HG03175 (cell line): ENCODE measurements around the gene MLST8.

Experiments used
- ATAC-seq: cut with Tn5 transposase; IDR thresholded peaks from one replicate; pipeline ENCODE4 v1.9.1; 2021; ENCODE audit warnings: mild to moderate bottlenecking, moderate library complexity; ENCODE audit not compliant: unreplicated experiment

The MLST8 gene

DNA sequence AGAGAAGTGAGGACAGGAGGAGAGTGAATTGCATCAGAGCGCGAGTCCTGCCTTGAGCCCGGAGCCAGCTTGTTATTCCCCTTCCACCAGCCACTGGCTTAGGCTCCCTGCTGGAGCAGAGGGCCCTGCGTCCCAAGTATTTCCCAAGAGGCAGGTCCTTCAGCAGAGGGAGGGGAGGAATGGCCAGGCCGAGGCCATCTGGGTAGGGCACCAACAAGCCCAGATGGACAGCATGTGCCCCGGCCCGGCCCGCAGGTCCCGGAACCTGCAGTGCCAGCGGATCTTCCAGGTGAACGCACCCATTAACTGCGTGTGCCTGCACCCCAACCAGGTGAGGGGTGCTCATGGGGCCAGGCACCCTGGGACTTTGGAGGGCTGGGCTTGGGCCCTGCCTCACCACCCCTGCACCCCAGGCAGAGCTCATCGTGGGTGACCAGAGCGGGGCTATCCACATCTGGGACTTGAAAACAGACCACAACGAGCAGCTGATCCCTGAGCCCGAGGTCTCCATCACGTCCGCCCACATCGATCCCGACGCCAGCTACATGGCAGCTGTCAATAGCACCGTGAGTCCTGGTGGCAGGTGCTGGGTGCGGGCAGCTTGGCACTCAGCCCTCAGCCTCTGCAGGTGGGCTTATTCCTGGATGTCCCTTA is 1.7 kb downstream of the MLST8 start:
- no peak for ATAC-seq

DNA sequence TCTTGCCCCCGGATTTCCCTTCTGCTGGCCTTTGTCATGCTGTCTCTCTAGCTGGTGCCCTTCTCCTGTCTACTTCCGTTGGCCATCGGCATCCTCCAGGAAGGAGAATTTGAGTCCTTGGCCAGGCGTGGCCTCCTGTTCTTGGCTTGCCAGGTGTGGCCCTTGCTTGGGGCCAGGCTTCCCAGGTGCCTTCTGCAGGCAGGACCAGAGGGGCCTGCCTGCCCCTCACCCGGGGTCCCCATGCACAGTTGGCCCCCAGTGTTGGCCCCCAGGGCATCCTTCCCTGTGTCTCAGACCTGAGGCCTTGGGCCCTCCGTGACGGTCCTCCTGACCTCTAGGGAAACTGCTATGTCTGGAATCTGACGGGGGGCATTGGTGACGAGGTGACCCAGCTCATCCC is 2.6 kb downstream of the MLST8 start:
- no peak for ATAC-seq

DNA sequence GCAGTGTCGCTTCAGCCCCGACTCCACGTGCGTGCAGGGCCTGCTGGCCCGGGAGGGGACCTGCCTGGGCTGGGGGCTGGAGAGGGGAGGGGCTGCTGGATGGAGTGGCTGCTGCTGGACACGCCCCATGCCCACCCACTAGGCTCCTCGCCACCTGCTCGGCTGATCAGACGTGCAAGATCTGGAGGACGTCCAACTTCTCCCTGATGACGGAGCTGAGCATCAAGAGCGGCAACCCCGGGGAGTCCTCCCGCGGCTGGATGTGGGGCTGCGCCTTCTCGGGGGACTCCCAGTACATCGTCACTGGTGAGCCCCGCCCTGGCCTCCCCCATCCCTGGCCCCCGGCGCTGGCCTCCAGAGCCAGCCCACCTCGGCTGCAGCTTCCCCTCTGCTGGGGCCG is 3.1 kb downstream of the MLST8 start:
- ATAC-seq, result no peak

DNA sequence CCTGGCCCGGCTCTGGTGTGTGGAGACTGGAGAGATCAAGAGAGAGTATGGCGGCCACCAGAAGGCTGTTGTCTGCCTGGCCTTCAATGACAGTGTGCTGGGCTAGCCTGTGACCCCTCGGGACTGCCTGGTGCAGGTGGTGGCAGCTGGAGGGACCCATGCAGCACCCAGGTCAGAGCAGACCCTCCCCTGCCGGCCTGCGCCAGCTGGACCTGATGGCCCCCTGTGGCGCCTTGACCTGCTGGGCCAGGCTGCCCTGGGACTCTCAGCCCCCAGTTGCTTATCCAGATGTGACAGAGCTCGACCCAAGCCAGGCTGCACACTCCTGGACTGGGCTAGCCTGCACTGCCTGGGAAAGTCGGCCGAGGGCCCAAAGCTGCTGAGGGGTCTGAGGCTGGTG is 3.5 kb downstream of the MLST8 start:
- ATAC-seq, result no peak

DNA sequence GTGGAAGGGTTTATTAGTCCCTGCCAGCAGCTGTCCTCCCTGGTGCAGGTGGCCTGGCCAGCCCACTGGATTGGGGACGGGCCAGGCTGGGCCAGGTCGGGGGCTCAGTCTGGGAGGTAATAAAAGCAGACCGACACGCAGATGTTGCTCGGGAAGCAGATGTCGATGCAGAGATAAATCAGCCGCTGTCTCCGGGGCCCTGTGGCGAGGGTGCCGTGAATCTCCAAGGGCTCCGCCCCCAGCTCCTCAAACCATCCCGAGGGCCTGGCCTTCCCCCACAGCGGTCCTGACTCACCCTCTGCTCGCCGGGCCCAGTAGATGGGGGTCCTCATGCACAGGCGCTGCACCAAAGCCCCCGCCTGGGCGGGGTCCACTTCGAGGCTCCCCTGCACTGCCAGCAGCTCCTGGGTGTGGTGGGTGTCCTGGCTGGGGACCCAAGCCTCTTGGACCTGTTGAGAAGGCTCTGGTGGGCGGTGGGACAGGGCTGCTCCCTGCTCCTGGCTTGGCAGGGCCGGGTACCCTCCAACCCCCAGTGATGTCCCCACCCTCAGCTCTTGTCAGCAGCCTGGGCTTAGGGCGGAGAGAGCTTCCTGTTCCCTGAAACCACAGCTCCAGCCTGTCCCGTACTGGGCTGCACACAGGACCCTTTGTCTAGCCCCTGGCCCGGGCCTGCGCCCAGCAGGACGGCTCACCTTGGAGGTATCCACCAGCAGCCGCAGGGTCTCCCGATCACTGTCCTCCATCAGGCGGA is 4.2 kb downstream of the MLST8 start:
- ATAC-seq, result no peak

DNA sequence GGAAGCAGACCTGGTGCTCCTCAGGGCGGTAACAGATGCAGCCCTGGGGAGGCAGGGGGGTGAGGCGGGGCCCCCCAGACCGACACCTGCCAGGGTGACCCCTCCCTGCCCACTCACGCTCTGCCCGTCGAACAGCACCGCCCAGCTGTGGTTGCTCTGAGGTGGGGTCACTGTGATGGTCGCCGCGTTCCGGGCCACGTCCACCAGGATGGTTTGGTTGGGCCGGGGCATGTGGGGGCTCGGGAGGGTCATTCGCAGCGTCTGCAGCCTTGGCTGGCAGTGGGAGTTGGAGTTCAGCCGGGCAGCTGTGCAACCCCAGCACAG is 4.7 kb downstream of the MLST8 start:
- no peak for ATAC-seq

DNA sequence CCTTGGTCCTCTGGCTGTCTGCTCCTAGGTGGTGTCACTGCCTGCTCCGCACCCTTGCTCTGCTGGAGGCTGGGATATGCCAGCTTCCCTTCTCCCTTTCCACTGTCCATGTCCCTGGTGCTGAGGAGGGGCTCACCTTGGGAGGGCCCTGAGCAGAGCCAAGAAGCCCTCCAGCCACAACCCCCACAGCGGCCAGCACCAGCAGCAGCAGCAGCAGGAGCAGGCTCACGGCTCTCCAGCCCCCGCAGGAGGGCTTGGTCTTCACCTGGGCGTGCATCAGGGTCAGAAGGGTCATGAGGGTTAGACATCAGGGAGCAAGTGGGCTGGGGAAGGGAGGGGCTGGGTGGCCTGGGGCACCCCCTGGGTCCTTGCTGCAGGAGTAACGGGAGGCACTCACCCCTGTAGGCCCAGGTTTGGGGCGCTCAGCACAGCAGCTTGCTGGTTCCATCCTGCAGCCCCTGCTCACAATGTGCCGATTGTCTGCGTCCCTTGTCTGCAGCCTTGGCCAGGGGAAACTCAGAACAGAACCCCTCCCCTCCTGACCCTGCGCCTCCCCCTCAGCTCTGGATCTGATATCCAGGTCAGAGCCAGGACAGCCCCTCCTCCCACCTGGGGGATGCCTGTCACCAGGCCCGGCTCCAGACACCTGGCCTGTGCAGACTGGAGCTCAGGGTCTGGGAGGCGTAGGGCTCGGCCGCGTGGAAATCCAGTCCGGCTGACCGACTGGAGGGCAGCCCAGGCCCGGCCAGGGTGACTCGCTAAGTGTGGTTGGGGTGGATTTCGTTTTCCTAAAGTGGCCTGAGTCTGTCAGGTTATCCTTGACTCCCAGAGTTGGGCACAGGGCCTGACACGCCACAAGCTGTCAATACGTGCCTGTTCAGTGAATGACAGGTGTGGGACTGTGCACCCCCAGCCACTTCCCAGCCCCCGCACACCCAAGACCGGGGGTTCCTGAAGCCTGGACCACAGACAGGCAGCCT is 5.4 kb downstream of the MLST8 start, which contains the start of gene BRICD5:
TSS of gene BRICD5 (minus strand) at position 478 of the 980 bp plus-strand sequence. CDS start at position 448, 30 bp downstream.
- ATAC-seq, result no peak

DNA sequence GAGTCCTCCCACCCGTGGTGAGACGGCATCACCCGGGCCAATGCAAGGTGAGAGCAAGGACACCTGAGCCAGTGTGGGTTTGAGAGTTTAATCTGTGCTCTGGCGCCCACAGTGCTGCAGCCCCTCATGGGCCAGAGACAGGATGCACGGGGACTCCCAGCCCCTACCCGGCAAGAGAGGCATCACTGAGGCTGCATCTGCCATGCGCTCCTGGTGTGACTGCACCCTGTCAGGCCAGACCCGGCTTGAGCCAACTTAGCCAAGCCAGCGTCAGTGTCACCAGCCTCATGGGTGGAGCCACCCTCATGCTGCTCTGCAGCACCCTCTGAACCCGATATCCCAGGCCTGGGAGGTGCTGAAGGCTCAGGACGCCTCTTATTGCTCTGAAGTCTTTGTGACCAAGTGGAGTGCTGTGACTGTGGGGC is 6.7 kb downstream of the MLST8 start:
- ATAC-seq, result no peak

DNA sequence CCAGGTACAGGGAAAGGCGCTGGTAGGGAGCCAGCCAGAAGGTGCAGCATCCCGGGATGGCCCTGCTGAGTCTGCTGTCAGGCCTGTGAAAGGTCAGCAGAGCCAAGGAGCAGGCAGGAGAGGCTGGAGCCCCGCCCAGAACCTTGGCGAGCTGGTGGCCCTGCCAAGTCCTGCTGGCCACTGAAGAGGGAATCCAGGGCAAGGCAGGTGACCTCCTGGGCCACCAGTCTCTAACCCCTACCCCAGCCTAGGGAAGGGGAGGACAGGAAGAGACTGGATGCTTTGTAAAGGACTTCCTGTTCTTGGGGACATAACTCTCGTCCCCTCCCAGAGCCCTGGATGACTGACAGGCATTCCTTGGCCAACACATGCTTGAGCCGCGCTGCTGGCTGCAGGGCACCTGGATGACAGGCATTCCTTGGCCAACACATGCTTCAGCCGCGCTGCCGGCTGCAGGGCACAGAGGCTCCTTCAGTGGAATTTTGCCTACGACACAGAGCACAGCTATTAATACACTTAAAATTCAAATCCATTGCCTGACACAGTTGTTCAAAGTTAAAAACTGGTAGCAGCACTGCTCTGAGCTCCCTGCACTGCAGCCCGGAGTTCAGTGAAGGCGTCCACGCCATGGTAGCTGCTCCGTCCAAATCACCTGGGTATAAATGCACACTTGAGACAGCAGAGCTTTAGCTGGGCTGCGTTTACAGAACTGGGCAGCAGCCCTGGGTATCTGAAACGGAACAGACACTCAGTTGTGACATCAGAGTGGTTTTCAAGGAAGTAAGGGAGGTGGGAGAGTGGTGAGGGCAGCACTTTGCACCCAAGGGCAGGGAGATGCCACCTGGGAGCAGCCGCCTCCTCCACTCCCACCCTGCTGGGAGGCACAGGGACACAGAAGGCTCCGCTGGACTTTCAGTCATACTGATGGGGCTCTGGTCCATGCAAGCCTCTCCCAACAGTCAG is 7.4 kb downstream of the MLST8 start:
- no peak for ATAC-seq

DNA sequence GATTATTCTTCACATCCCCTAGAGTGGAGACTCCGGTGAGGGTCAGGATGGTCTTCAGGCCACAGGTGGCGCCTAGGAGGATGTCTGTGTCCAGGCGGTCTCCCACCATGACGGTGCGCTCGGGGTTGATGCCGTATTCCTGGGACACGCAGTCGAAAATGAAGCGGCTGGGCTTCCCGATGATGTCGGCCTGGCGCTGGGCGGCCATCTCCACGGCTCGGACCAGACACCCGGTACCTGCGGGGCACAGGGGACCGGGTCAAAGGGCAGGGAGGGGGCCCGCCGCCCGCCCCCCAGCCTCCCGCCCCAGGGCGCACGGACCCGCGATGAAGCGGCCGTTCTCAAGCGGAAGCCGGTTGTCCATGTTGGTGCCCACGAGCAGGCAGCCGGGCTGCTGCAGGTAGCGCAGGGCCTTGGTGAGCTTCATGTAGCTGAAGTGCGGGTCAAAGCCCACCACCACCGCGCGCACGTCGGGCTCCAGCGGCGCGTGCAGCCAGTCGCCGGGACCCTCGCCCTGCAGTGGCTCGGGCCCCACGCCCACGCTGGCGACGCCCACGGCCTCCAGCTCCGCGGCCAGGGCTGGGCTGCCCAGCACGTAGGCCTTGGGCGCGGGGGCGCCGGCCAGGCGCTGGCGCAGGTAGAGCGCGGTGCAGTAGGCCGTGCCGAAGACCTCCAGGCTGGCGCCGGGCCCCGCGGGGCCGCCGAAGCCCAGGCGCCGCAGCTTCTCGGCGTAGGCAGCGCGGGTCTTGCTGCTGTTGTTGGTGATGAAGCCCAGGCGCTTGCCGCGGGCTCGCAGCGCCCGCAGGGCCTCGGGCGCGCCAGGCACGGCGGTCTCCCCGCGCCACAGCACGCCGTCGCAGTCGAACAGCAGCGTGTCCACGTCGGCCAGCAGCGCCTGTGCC is 8.8 kb downstream of the MLST8 start:
- ATAC-seq, result peak; percentile 3

DNA sequence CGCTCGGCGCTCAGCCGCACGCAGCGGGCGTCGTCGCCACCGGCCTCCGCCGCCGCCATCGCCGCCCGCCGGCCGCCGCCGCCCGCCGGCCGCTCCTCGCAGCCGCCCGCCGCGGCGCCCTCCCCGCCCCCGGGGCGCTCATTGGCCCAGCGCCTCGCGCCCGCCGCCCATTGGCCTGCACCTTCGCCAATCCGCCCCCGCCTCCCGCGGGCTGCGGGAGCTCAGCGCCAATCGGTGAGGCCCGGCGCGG is 9.4 kb downstream of the MLST8 start, which contains the start of gene PGP:
TSS of gene PGP (minus strand) at position 122 of the 250 bp plus-strand sequence. CDS start at position 59, 63 bp downstream.
- peak; percentile 89 for ATAC-seq

DNA sequence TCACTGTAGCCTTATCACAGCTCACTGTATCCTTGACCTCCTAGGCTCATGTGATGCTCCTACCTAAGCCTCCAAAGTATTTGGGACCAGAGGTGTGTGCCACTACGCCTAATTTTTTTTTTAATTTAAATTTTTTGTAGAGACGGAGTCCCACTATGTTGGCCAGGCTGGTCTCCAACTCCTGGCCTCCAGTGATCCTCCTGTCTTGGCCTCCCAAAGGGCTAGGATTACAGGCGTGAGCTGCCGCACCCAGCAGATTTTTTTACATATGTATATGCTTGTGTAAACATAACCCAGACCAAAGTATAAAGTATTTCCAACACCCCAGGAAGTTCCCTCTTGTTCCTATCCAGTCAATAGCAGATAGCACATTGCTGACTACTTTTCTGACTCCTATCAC is 11.1 kb downstream of the MLST8 start:
- no peak for ATAC-seq

DNA sequence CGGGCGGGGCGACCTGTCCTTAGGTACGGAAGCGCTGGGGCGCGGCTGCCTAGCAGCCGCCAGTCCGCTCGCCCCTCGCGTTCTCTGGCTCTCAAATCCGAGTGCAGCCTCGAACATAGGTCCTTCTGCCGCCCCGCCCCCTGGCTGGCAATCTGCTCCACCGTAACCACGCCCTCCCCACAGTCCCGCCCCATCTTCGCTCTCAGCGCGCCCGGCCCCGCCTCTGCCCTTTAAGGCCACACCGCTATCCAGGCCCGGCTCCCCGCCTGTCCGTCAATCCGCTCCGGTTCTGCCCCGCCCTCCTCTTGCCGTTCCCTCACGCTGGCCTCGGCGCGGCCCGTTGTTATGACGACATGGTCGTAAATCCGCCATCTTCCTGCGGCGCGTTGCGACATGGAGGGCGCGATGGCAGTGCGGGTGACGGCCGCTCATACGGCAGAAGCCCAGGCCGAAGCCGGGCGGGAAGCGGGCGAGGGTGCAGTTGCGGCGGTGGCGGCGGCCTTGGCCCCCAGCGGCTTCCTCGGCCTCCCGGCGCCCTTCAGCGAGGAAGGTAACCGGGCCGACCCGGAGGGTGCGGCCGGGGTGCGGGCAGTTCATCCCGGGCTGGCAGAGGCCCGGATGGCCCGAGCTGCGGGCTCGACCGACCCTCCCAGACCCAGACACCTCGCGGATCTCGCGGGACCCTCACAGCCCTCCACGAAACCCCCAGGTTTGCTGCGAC is 18.1 kb downstream of the MLST8 start, which contains the start of gene E4F1:
TSS of gene E4F1 (plus strand) at position 371 of the 721 bp plus-strand sequence. CDS start at position 394, 23 bp downstream.
- ATAC-seq, result peak; percentile 98

DNA sequence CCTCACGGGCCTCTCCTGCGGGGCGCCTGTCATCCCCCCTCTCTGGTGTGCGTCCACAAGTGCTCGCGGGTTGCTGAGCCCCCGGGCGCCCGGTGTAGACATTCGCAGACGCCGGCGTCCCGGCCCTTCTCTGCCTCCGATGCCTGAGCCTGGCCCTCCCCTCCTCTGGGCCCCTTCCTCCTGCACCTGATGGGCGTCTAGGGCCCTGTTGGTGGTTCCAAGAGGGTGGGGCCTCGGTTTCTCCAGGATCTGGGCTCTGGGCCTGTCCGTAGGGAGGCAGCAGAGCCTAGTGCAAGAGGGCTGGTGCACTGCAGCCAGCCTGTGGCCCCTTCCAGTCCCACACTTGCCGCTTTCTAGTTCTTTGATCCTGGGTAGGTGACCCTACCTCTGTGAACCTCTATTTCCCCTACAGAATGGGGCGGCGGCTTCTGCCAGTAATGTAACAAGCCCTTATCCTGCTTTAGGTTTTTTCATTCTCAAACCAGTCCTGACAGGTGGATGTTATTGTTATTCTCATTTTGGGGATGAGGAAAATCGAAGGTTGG is 18.8 kb downstream of the MLST8 start:
- ATAC-seq, result peak; percentile 14

DNA sequence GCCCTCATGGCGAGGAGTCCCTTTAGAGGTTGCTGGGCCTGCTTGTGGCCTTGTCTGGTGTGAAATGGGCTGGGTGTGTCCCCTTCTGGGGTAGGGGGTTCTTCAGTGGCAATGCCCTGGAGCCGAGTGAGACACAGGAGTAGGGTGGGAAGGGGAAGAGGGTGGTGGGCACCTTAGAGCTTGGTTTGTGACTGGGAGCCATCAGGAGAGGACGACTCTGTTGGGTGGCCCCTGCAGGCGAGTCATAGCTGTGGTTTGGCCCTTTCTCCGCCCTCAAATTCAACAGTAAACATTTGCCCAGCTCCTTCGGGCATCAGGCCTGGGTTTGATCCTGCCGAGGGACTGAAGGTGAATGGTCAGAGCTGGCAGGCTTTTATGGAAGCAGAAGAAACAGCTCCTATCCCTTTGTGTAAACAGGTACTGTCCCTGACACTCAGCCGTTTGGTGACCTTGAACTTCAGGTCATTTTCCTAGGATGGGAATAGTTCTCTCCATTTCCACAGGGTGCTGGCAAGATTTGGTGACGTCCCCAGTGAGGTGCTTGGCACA is 21.1 kb downstream of the MLST8 start:
- ATAC-seq, result no peak

DNA sequence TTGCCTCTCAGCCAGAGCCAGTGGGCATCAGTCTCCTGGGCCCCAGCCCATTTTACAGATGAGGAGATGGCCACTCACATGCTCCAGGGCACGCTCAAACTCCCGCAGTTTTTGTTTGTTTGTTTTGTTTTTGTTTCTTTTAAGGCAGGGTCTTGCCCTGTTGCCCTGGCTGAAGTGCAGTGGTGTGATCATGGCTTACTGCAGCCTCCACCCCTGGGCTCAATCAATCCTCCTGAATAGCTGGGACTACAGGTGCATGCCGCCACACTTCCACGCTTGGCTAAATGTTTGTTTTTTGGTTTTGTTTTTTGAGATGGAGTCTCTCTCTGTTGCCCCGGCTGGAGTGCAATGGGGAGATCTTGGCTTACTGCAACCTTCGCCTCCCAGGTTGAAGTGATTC is 21.7 kb downstream of the MLST8 start:
- no peak for ATAC-seq

DNA sequence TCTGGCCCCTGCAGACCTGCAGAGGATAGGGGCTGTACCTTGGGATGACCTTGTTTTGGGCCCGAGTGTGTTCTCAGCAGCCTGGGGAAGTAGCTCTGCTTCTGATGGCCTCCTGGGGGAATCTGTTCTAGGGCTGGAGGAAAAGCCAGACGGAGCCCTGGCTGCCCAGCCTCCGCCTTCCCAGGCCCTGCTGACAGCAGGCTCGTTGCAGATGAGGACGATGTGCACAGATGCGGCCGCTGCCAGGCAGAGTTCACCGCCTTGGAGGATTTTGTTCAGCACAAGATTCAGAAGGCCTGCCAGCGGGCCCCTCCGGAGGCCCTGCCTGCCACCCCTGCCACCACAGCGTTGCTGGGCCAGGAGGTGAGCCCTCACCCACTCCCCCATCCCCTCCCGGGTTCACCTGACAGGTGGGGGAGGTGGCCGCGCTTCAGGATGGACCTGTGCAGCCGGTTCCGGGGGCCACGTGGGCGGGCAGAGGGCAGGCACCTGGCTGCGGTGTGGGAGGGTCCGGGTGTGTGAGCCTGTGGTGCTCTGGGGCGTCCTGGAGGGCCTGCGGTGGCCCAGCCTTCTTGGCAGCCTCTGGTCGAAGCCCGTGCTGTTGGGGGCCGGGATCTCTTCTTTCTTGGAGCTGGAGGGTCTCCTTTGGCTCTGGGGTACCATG is 23.0 kb downstream of the MLST8 start:
- no peak for ATAC-seq

DNA sequence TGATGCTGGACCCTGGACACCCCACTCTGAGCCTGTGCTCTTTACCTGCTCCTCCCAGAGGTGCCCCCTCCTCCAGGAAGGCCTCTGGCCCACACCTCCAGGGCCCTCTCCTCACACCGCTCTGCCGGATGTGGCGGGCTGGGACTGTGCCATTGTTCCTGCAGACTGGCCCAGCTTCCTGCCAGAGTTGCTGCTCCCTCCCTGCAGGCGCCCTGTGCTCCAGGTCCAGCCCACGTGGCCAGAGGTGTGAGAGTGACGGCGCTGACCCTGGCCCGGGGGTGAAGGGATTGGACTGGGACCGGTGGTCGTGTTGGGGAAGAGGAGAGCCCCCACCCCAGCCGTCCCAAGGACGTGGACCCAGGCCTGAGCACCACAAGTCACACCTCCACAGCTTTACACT is 23.8 kb downstream of the MLST8 start:
- no peak for ATAC-seq
